Fibroblast of mammary gland (primary cell): Measurements from ENCODE around the gene CHMP6.

ENCODE experiments used
- DNase-seq: peaks from one replicate; pipeline ENCODE4 v3.0.0-alpha.2; 2010; ENCODE audit warnings: low read depth
- H3K4me3 ChIP-seq: 2 replicates; pipeline ENCODE4 v1.5.1; 2011; ENCODE audit warnings: low read depth, mild to moderate bottlenecking, low read length, moderate library complexity; ENCODE audit not compliant: control insufficient read depth
- CTCF ChIP-seq: conservative IDR thresholded peaks from 2 replicates; pipeline ENCODE4 v1.5.1; 2011; ENCODE audit warnings: low read depth, low read length, inconsistent platforms; ENCODE audit not compliant: control insufficient read depth, insufficient read depth

Gene CHMP6

GRCh38 chr17:81021531-81022343 is 30.1 kb downstream of the CHMP6 start:
- no peak for TF ChIP-seq CTCF

DNA sequence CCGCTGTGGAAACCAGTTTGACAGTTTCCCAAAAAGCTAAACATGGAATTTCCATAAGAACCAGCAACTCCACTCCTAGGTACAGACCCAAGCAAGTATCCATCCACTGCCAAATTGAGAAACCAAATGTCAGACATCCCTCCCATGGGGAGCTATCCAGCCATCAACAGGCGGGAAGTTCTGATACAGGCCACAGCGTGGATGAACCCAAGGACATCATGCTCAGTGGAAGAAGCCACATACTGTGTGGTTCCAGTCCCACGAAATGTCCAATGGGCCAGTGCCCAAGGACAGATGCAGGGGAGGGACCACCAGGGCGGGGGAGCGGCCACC is 30.7 kb downstream of the CHMP6 start:
- DNase-seq: no peak
- TF ChIP-seq CTCF: no peak

More at GRCh38 chr17:81021531-81022343, 30.1 kb downstream of the CHMP6 start:
- DNase-seq: no peak
- no peak overlapping the region for H3K4me3 ChIP-seq

DNA sequence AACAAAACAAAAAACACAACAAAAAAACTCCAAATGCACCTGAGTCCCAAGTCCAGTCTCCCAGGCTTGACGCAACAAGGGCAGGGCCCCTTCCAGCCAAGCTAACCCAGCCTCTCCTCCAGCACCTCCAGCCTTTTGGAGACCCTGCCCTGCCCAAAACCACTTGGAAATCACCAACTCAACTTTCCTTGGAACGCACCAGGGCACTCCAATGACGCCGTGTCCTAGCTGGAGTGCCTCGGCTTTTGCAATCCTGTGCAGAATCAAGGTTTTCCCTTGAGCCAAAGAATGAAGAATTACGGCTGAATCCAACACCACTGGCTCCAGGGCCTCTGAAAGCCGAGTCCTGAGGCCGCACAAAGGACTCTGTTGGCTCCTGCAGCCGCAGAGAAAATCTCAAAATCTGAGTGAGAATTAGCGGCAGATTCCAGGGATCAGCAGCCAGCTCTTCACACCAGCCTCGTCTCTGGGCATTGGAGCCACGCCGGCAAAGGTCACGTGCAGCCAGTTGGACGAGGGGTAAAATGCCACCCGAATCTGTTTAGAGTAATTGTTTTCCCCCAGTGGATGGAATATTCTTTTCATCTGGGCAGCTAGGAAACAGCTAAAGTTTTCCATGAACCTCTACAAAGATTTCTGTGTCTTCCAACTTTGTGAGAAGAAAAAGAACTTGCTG is 33.6 kb downstream of the CHMP6 start:
- DNase-seq: no peak
- no peak overlapping the region for H3K4me3 ChIP-seq
- no peak for TF ChIP-seq CTCF

More for the DNA sequence above, 30.7 kb downstream of the CHMP6 start:
- H3K4me3 ChIP-seq: no peak overlapping the region

DNA sequence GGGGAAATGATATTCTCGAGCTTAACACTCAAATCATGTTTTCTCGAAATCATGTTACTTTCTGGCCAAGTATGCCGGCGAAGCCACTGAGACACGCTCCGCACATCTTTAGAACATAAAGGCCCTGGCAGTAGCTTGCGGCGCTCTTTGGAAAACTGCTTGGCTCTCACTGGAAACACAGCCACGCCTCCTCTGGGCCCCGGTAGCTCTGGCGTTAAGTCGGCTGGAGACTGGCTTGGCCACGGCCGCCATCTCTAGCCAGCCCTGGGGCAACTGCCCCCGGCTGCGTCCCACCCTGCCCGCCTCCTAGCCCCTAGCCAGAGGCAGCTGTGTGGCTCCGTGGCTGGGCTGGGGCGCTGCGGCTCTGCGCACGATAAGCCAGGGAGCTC is 34.1 kb downstream of the CHMP6 start:
- no peak for TF ChIP-seq CTCF
- no peak overlapping the region for H3K4me3 ChIP-seq
- DNase-seq: peak; percentile 35

DNA sequence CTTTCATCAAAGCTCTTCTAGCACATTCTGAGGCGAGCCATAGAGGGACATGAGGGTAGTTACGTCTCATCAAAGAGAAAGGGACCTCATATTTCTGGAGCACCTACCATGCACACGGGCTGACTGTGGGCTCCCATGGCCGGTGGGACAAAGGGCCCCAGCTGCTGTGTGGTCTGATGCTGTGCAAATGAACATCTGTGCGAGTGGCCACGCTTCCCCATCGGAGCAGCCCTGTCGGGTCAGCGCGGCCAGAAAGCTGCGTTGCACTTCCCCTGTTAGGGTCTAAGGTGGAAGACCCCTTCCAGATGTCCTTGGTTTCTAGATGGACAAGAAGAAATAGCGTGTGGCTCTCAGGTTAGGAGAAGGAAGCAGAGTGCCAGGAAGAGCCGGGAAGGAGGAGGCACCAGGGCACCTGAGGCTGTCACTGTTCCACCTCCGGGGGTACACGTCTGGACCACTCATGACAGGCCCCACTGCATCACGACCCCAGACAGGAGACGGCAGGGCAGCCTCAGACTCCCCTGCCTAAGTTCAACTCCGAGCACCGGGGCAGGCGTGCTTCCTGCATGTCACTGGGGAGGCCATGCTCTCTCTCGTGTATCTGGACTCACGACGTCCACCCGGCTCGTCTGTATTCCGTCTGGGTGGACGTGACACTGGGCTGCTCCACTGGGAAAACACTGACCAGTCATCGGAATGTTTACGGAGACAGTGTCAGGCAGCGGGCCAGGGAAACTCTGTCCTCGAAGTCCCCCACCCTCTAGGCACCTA is 34.8 kb downstream of the CHMP6 start:
- H3K4me3 ChIP-seq: no peak overlapping the region
- no peak for DNase-seq
- no peak for TF ChIP-seq CTCF

DNA sequence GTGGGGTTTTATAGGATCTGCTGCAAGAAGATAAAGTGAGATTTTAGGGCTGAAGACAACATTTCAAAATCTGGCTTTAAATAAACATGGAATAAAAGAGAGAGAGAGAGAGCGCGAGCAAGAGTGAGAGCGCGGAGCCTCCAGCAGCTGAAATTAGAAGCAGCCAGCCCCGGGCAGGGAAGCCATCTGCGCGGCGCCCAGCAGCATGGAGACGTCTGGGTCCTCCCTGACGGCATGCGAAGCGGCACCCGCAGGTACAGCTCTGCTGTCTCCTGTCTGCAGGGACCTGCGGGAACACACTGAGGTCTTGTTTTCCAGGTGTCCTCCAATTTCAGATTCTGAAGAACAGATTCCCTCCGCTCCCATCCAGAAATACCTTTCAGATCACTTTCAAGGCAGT is 35.4 kb downstream of the CHMP6 start:
- no peak for TF ChIP-seq CTCF
- H3K4me3 ChIP-seq: no peak overlapping the region
- no peak for DNase-seq
